GM21367 (cell line): Measurements from ENCODE around the gene NTF3.

ENCODE experiments used
- ATAC-seq: cut with Tn5 transposase; IDR thresholded peaks from one replicate; pipeline ENCODE4 v1.9.1; 2021; ENCODE audit not compliant: unreplicated experiment

Gene NTF3

DNA sequence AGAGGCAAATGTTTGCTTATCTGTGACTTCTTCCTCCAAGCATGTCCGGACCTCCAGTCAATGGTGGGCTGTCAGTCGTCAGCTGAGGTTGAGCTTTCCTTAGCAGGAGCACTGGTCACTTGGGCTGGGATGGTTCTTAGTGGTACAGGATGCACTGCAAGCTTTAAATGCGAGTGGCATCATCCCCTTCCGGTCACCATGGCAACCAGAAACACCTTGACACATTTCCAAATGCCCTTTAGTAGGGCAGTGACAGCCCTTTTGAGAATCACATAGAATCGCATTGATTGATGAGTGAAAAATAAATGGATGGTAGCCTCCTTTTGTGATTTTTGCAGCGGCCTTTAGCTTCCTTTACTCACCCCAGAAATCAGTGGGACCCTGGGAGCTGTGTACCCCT lies 24.1 kb downstream of the NTF3 start:
- ATAC-seq: no peak

DNA sequence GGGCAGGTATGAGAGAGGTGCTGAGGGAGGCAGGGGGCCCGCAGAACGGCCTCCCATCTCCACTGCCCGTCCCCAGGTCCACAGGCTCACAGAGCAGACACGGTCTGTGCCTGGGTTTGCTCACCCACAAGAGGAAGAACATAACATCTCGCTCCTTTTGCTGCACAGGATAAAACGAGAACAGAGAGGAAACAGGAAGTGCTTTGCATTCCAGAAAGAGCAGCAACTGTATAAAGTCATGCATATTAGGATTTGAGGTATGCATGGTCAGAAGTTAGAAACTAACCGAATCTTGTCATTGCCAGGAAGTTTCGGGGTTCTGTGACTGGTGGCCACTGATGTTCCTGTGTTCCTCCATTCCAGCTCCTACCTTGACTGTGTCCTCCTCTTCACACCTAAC lies 25.0 kb downstream of the NTF3 start:
- ATAC-seq: no peak

DNA sequence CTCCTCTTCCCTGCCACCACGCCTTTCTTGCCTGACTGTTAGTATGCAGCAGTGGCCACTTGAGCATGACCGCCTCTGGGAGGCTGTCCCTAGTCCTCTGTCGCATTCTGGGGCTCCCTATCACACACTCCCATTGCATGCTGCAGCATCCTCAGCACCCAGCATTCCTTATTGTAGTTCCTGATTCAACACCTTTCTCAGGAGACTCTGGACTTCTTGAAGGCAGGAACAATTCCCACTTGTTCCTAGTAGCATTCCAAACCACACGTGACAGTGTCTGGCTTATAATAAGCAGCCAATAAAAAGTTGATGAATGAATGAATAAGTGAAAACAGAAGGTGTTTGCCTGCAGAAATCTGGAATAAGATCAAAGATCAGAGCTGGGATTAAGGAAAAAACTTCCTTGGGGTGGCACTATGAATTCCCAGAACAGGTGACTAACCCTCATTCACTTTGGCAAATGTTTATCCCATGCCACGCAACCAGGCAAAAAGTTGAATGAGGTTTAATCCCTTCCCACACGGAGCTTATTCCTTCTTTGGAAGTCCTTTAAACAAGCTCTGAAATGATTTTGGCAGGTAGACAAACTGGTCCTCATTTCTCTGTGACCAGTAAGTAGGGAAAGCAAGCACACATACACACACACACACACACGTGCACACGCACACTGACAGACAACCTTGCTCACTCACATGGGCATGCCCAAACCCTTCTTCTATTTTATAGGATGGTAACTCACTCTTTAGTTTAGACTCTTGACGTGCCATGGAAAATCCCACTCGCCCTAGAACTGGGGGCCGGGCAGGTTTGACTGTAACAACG lies 26.5 kb downstream of the NTF3 start:
- ATAC-seq: no peak

DNA sequence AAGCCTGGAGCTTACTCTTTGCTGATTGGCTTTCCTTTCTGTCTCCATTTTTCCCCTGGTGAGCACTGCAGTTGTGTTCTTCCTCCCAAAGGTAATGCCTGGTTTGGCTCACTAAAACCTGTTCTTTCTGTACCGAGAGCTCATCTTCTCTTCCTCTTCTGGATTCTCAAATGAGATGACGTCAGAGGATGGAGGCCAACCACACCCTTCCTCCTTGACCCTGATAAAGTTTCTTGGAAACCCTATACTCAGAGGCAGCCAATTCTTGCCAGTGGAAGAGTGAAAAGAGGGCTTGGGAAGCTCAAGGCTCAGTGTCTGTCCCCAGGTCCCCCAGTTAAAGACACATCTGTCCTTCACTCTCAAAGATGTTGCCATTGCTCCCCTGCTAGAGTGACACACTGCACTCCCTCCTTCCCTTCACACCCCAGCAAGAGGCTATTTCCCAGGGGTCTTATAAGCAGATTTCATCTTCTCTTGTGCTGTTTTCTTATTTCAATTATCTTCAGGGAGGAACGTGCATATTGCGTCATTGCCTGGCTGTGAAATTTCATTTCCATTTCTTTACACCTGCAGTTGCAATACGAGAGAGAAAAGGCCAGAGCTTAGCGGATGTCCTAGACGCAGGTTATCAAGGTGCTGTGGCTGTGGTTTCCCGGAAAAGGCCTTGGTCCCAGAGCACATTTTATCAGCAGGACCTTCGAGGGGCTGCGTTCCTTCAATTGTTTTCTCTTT lies 27.3 kb downstream of the NTF3 start:
- ATAC-seq: no peak

DNA sequence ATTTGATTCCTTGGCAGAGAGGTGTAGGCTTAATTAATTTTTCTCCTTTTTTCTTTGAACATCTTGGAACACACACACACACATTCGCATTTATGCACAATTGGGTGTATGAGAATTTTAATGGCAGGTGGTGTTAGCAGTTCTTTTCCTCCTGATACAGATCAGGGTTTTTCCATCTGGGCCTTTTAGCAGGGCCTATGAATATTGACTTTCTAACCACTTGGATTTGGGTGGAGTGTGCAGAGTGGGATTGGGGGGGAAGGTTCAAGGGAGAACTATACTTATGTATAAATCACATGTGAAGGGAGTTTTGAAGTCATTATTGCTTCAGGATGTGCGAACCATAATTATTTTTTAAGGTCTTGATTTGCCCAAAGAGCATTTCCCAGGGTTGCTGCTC lies 28.9 kb downstream of the NTF3 start:
- ATAC-seq: no peak

DNA sequence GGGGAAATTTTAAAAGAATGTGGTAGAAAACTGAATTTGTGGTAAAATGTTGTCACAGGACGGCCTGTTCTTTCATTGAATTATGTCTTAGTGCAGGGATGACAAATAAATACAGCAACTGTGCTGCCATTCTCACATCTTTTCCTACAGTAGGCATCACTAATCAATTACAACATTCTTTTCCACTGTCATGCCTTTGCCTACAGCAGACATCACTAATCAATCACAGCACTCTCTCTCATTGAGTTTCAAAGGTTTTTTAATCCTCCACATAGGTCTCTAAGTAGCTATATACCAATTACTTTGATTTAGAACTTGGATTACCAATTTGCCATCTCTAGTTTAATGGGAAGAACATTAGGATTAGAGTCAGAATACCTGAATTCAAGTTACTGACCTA lies 30.1 kb downstream of the NTF3 start:
- ATAC-seq: no peak

DNA sequence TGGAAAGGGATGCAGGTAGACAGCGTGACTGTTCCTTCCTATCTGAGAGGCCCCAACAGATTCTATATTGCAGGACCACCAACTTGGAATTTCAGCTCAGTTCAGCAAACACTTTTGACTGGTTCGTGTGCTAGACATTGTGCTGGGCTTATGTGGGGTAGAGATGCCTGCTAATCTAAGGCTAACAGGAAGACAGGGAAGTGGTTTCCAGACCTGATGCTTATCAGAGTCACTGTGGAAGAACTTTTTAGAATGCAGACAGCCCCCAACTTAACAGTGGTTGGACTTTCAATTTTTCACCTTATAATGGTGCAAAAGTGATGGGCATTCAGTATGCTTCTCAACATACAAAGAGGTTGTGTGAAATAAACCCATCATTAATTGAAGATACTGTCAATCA lies 32.2 kb downstream of the NTF3 start:
- ATAC-seq: no peak

DNA sequence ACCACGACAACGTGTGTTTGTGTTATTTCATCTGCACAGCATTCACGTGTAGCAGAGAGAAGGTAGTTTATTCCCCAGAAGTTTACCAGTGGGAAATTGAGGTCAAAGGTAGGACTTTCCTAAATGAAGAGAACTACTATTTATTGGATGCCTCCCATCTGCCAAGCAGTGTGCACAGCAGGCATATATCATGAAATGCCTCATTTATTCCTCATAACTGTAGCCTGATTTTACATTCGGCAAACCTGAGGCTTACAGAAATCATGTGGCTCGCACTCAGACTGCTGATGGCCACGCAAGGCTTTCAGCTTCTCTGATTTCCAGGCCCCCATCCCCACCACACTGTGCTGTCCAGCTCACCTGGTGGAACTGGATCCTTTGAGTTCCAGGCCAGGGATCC lies 33.5 kb downstream of the NTF3 start:
- no peak for ATAC-seq

DNA sequence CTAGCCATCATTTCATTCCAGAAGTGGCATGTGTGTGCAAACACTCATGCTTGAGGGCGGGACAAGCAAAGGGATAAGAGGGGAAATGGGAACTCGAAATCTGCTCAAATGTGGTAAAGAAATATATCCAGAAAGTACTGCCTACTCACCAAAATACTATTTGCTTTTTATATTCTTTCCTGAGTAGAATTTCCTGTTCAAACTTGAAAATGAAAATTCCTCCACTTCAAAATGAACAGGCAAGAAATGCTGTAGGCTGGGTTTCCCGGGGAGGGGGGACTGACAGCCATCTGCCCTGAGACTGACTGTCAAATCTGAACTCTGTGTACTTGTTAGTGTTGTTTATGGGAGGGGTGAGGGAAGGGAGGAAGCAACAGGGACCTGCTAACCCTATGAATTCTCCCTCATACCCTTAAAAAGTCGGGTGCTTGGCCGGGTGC lies 34.6 kb downstream of the NTF3 start:
- no peak for ATAC-seq

DNA sequence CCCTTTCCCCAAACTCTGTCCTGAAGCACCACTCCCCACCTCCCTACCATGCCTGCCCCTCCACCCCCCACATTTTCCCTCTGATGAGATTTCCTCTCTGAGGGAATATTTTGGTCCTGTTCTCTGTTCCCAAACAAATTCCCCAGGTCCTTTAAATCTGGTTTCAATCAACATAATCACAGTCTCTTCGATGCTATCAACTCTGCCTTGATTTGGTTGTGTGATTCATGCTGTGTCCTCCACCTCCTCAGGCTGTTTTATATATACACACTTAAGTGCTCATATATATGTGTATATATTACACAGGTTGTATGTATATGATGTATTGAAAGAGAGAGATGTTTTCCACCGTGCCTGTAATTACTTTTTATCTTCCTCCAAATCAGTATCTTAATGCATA lies 36.0 kb downstream of the NTF3 start:
- no peak for ATAC-seq

DNA sequence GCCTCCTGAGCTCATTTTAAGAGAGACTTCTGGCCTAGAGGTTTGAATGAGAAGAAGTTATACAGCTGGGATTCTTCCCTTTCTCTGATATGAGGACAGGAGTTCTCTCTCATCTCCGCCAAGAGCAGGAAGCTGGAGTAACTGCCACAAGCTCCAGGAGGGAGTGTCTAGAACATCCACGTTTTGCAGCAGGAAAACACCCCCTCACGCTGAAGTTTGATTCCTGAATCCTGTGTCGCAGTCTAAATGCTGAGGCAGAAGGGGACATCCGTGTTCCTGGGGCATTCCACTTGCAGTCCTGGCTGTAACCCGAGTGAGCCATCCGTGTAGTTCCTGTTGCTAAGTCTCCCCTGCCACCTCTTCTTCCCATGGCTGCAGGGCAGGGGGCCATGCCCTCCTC lies 38.3 kb downstream of the NTF3 start:
- no peak for ATAC-seq

DNA sequence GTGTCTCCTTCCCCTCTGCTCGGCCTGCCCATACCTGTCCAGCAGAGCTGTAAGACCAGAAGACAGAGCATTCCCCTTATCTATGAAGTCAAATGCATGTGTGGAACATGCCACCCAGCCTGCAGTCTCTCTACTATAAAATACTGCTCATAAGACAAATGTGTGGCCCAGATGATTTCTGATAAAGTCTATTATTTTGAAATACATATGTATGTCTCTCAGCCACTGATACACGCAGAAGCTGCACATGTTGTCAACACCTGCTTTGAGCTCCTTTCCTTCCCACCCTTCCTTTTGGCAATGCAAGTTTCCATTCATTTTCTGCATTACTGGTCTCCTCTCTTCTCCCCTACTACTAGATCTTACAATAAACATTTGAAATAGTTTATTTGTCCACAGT lies 38.8 kb downstream of the NTF3 start:
- no peak for ATAC-seq

DNA sequence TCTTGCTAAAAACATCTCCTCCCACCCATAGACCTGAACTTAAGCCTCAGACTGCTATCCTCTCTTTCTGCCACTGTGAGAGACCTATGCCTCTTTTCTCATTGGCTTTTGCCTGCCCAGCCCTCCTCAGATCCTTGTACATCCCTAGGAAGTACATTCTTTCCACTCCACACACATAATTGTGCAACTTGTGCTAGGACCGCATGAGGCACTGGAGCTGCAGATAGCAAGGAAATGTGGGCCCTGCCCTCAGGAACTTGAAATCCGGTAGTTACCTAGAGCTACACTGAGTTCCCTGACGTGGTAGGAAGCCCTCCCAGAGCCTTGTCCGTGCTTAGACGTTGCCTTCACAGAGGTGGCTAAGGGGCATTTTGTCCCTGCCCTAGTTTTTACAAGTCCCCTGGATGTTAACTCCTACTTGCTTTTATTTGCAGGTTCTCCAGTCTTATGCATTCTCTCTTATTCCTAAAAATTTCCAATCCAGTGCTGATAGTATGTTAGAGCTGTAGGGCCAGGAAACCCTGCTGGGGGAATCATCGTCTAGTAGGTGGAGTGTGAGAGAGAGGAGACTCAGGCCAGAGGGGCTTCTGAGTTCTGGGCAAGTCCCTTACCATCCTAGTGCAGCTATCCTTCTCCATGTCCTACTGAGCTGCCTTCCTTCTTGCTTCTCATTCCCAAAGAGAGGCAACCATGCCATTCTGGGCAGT lies 41.3 kb downstream of the NTF3 start:
- ATAC-seq: no peak

DNA sequence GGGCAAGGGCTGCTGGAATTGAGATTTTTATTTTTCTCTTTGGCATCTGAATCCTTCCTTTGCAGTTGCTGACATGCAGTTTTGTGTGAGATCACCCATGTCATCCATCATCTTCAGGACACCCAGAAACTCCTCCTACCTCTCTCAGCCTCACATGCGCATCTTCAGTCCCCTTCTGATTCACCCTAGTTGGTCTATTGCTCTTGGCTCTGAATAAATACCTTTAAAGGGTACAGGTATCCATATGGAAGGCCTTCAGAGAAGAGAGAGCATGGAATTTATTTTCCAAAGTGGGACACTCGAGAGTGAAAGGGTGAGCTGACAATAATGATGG lies 41.8 kb downstream of the NTF3 start:
- no peak for ATAC-seq

DNA sequence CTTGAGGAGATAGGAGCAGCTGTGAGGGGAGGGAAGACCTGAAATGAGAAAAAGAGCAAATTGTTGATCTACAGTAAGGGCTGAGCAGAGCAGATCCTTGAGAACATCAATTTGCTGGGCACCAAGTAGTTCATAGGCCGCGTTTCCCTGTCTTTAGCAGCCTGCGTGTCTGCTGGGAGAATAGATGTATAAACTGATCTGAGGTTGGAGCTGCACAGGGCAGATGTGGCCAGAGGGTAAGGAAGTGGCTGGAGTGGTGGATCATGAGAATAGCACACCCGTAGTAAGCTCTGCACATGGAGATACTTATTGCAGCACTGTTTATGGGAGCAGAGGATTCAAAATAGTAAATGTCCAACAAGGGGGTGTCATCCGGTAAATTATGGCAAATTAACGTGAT lies 44.4 kb downstream of the NTF3 start:
- ATAC-seq: no peak

DNA sequence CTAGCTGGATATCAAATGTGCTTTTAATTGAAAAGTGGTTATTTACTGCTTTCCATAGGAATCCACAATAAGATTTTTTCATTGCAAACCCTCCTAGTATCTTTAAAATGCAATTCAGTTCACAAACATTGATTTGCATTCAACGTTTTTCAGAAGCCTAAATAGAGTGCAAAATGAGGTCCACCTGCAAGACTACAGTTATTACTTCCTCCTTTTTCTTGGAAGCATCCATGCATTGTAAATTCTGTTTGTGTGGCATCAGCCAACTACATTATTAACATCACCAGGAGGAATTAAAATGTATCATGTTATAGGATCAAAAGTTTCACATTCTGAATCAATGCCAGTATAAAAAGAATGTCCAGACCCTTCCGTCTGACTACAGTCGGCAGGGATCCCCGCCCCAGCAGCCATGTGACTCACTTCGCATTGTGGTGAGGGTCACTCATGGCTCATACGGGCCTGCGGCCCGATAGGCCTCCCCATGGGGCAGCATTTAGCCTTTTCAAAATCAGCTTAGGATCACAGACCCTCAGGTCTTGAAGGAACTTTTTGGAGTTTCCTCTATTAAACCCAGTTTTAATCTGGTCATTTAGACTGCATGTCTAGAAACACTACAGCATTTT lies 46.3 kb downstream of the NTF3 start:
- ATAC-seq: no peak

DNA sequence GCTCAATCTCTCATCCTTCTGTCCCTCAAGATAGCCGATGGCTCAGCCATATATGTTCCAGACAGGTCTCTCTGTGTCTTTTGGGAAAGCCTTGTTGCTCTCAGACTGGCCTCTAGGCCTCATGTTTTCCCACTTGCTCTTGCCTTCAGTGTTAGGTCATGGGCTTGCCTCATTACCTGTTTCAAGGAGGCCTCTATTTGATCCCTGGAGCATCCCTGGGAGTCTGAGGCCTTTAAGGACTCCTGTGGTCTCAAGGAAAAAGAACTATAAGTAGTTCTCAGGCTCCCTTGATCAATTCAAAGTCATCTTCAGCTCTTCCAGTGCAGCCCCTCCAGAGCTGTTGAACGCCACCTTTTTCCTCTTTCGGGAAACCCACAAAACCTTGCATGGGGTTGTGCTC lies 47.9 kb downstream of the NTF3 start:
- no peak for ATAC-seq

DNA sequence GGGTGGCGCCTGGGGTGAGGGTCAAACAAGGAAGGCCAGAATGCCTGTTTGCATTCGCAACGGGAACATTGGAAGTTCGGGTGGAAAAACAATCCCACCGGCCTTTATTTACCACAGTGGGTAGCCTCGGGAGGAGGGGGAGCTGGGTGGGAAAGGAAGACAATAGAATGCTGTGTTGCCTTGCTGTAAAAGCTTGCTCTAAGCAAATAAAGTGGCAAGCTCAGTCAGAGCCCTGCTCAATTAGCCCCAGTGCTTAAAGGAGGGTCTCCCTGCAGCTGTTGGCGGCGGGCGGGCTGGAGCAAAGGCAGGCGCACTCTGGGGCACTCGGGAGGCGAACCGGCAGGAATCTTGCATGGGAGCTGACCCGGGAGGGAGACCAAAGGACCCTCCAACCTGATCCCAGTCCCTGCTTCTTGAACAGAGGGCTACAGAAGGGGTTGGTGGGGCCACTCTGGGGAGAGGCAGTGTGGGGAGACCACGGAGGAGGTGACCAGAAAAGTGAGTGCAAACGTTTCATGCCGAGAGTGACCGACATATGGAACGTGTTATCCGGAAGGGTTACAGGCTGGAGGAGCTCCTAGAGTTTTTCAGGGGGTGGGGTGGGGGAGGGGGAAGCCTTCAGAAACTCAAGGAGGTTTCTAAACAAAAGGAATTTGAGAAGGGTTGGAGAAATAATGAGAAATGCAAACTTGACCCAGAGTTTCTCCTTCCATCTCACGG lies 48.5 kb downstream of the NTF3 start:
- ATAC-seq: no peak

DNA sequence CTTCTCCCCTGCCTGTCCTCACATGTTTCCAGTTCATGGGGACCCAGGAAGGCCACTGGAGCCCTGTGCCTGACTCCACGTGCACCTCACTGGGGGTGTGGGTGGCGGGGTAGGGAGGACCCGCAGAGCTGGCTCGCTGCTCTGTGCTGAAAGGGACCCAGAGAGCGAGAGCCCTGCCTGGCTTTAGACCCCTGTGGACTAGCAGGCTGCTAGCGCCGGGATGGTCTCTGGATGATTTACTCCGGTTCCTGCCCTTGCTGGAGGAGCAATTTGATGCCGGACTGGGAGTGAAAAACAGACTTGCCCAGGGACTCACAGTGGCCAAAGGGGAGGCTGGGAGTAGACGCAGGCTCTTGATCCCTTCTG lies 49.0 kb downstream of the NTF3 start:
- no peak for ATAC-seq

DNA sequence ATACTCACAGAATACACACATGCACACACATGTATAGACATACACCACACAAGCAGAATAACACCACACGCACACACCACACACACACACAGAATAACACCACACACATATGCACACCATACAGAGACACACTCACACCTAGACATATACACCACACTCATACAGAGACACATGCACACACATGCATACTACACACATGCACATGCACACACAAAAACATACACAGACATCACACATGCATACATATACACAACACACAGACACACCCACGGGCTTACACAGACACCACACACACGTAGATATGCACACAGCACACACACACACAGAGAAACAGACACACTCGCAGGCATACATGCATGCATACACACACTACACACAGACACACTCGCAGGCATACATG lies 49.7 kb downstream of the NTF3 start:
- ATAC-seq: no peak

DNA sequence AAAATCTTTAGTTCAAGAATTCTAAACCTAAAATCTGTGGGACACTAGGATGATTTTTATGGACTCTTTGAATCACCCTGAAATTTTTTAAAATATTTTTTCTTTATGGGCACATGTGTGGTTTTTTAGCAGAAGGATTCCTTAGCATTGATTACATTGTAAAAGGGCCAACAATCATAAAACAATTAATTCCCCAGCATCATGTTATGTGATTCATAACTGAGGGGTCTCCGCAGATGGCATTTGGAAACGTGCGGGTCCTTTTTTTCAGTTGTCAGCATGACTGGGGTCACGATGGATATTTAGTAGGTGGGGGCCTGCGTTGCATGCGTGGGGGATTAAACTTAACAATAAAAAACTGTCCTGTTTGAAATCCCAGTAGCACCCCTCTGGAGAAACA lies 52.5 kb downstream of the NTF3 start:
- ATAC-seq: no peak
